ENCODE measurements around the gene MAPKAPK3. TPM values are rescaled to one million over a fixed set of nuclear protein-coding genes. Genes with fewer than 3 reads are reported as not detected.

MAPKAPK3 gene
- total and polyA plus RNA-seq, 2 of the 8 experiments (the other 6 are each of a cell fraction or from before 2014, with no cell fraction given), result 65.4 to 99.8 TPM

- FAIRE-seq (no peak), DNase-seq (ENCODE audit: low read depth in 1 of 2, low spot score in 2 of 2) (no peak)
- no peaks in the 10 kb centered on the region; the same call in 1 of the 2 replicates for H3K79me1 ChIP-seq (ENCODE audit: low read depth, low read length)
- no peak overlapping the region for H3K4ac ChIP-seq (replicated peaks; ENCODE audit: insufficient read length, low read depth, low read length)
- H3K9me3 ChIP-seq (ENCODE audit: insufficient read depth in 2 of 2, low read depth in 1 of 2, low read length in 1 of 2), result no peaks in the 10 kb centered on the region
- H4K5ac ChIP-seq (ENCODE audit: insufficient read length, low read depth, low read length), result no peak overlapping the region
- H2AK5ac ChIP-seq (ENCODE audit: low read depth, low read length), result no peak overlapping the region
- no peak overlapping the region for H2BK15ac ChIP-seq (ENCODE audit: low read length)
- 93% methylated on average over 5 of the region's 5 CpGs; no CpG with 5 or more reads in 1 of the 2 experiments for WGBS, 2 experiments (ENCODE audit: extremely low coverage in 1 of 2, insufficient coverage in 1 of 2, insufficient read length in 1 of 2, insufficient replicate concordance in 2 of 2, low coverage in 1 of 2, low lambda C conversion rate in 2 of 2, missing lambda C conversion rate in 1 of 2)
- H3K56ac ChIP-seq (replicated peaks; ENCODE audit: insufficient read length, low read depth, low read length), result no peak overlapping the region
- no peak overlapping the region for H3K9ac ChIP-seq (replicated peaks in 1 of 4; ENCODE audit: extremely low read depth in 1 of 4, low read depth in 3 of 4, low read length in 3 of 4)
- no peak overlapping the region for H2BK12ac ChIP-seq (ENCODE audit: low read depth, low read length)
- no peaks in the 10 kb centered on the region for H3K79me2 ChIP-seq (ENCODE audit: control insufficient read depth in 1 of 2, insufficient read depth in 2 of 2, low read length in 2 of 2)
- H3K36me3 ChIP-seq (ENCODE audit: control insufficient read depth in 2 of 4, insufficient read depth in 4 of 4, low read length in 3 of 4), result no peaks in the 10 kb centered on the region
- peaks cover 0 to 3% (median 1%) of the 10 kb centered on the region in 4 experiments; a peak in 4 of 7 replicates for H3K4me1 ChIP-seq (replicated peaks in 1 of 4; ENCODE audit: control insufficient read depth in 3 of 4, insufficient read depth in 4 of 4, low read length in 3 of 4)
- no peaks in the 10 kb centered on the region; a peak in 1 of 7 replicates for H3K27me3 ChIP-seq (replicated peaks in 1 of 4; ENCODE audit: control insufficient read depth in 3 of 4, extremely low read depth in 1 of 4, insufficient read depth in 3 of 4, low read length in 3 of 4)
- H3K4me3 ChIP-seq (ENCODE audit: extremely low read depth in 1 of 4, insufficient read depth in 2 of 4, low read depth in 3 of 4, low read length in 4 of 4), result no peak overlapping the region
- no peak overlapping the region for H3K4me2 ChIP-seq (ENCODE audit: insufficient read depth in 1 of 2, low read depth in 2 of 2, low read length in 2 of 2)
- H2BK120ac ChIP-seq (replicated peaks; ENCODE audit: low read depth, low read length), result no peak overlapping the region
- H4K91ac ChIP-seq (replicated peaks; ENCODE audit: insufficient read length, low read length), result no peak overlapping the region
- H4K20me1 ChIP-seq (replicated peaks in 1 of 2; ENCODE audit: control insufficient read depth in 1 of 2, insufficient read depth in 2 of 2, low read length in 2 of 2), result peaks cover 0 to 2% of the 10 kb centered on the region in 2 experiments
- POLR2A ChIA-PET (ENCODE audit: partially characterized antibody), result interaction anchor here (1.2 to 1.7 kb wide), 3 partner anchors 10 to 39 kb away, joined by 4 to 5 read pairs (median 4); no protein-coding TSS in a partner anchor
- no peak overlapping the region for H2BK20ac ChIP-seq (ENCODE audit: low read length)
- CTCF ChIA-PET (ENCODE audit: partially characterized antibody), result interaction anchor here (0.6 to 63.8 kb wide), 5 partner anchors 9 to 85 kb away, joined by 3 to 1262 read pairs (median 3); partner anchors contain the start of genes CISH, DOCK3 and MAPKAPK3
- no peak overlapping the region for H2BK5ac ChIP-seq (ENCODE audit: low read depth, low read length)
- no peaks in the 10 kb centered on the region for H3K23me2 ChIP-seq (ENCODE audit: low read depth, low read length)
- no peak overlapping the region for H4K8ac ChIP-seq (ENCODE audit: extremely low read depth, insufficient read depth, low read length)
- H3K18ac ChIP-seq (ENCODE audit: extremely low read depth, low read length), result no peak overlapping the region
- no peak overlapping the region for H3K14ac ChIP-seq (ENCODE audit: insufficient read length)
- TF ChIP-seq PHF8 (conservative IDR thresholded peaks at IDR 0.05; ENCODE audit: low read depth, low read length), result no peak
- TF ChIP-seq SUZ12 (IDR thresholded peaks at IDR 0.05; ENCODE audit: low read length), result no peak
- TF ChIP-seq CHD1 (IDR thresholded peaks at IDR 0.05; ENCODE audit: low read depth, low read length), result no peak
- TF ChIP-seq JUN (IDR thresholded peaks at IDR 0.05; ENCODE audit: low read depth, low read length), result no peak
- TF ChIP-seq BCL11A (IDR thresholded peaks at IDR 0.05; ENCODE audit: low read depth in 2 of 2, low read length in 2 of 2), result no peak
- H3K27ac ChIP-seq (ENCODE audit: low read depth, low read length), result no peak overlapping the region
- H2AFZ ChIP-seq (ENCODE audit: low read length), result no peak overlapping the region
- no peak overlapping the region for H3K23ac ChIP-seq (ENCODE audit: insufficient read length)
Measured at GRCh38 chr3:50657407-50657806, 40.5 kb downstream of the MAPKAPK3 start.
